ENCODE results near the gene S100A9. TPM values are rescaled to one million over a fixed set of nuclear protein-coding genes. Genes with fewer than 3 reads are reported as not detected.

S100A9 gene
- total RNA-seq, 2 experiments from 2014 or later: 35.3 to 43.6 TPM

- ChIA-PET POLR2A (no interaction called here), CTCF (no interaction called here)
- DNase-seq (no peak), ATAC-seq (ENCODE audit: poor library complexity) (no peak)
- Mint-ChIP-seq H3K27ac (no peak overlapping the region), H3K36me3 (ENCODE audit: low read depth) (no peaks in the 10 kb centered on the region), H3K27me3 (peaks cover 32% of the 10 kb centered on the region), H3K9me3 (no peaks in the 10 kb centered on the region), H3K4me3 (no peak overlapping the region), H3K4me1 (ENCODE audit: low read depth) (no peaks in the 10 kb centered on the region)
- no peak overlapping the region for H3K4me3 ChIP-seq (ENCODE audit: low read length)
- no peaks in the 10 kb centered on the region for H3K4me1 ChIP-seq (ENCODE audit: insufficient read depth, low read length)
- H3K36me3 ChIP-seq (ENCODE audit: insufficient read depth, low read length): no peaks in the 10 kb centered on the region
- TF ChIP-seq CTCF (IDR thresholded peaks at IDR 0.05): no peak
- H3K27me3 ChIP-seq (ENCODE audit: control insufficient read depth in 1 of 2, insufficient read depth in 2 of 2, low read length in 2 of 2): peaks cover 8 to 19% of the 10 kb centered on the region in 2 experiments
- H3K27ac ChIP-seq (ENCODE audit: low read depth in 1 of 2, low read length in 2 of 2): no peak overlapping the region
- intact Hi-C loops (cut with DNase I, micrococcal nuclease): no loop called here
- no peaks in the 10 kb centered on the region for H3K9me3 ChIP-seq (ENCODE audit: control insufficient read depth in 1 of 2, insufficient read depth in 1 of 2, low read length in 2 of 2)
Measured at GRCh38 chr1:153392822-153393221, 35.2 kb downstream of the S100A9 start.

DNA sequence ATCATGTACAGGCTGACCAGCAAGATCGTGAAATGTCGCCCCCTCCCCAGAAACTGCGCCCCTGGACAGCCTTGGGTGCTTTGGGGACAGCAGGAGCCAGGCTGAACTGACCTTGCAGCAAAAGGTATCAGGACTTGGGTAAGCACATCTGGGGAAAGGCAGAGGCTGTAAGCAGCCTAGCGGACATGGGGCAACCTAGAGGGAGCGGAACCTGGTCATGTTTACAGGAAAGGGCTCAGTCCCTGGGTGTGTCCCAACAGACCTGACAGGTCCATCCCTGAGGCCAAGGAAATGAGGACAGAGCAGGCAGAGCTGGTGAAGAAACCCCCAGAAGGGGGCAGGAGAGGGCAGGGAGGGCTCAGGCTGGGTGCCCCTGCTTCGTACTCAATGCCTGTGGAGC is 36.3 kb downstream of the S100A9 start:
- no peak overlapping the region for H3K27ac Mint-ChIP-seq
- intact Hi-C loops (cut with DNase I, micrococcal nuclease): no loop called here

DNA sequence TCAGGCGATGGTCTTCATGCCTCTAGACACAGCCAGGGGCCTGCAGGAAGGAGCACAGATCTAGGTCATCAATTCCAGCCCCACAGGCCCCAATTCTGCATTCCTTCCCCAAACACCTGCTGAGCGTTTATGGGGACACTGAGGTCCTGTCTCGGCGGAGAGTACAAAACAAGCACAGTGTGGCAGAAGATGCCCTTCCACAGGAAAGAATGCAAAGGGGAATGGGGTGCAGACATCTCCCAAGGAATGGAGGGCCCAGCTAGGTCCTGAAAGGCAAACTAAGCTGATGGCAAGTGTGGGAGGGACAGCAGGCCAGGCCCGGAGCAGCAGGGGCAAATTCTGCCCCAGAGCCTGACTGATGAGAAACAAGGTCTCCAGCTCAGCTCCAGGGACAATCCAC is 36.7 kb downstream of the S100A9 start:
- Mint-ChIP-seq H3K27ac (no peak overlapping the region), H3K9me3 (no peaks in the 10 kb centered on the region), H3K36me3 (ENCODE audit: low read depth) (no peaks in the 10 kb centered on the region), H3K4me1 (ENCODE audit: low read depth) (no peaks in the 10 kb centered on the region), H3K4me3 (no peak overlapping the region), H3K27me3 (peaks cover 38% of the 10 kb centered on the region)
- no peaks in the 10 kb centered on the region for H3K9me3 ChIP-seq (ENCODE audit: control insufficient read depth in 1 of 2, insufficient read depth in 1 of 2, low read length in 2 of 2)
- ATAC-seq (ENCODE audit: poor library complexity) (no peak), DNase-seq (peak in 1 of 14 experiments; percentile 7)
- H3K4me1 ChIP-seq (ENCODE audit: insufficient read depth, low read length): no peaks in the 10 kb centered on the region
- no peak overlapping the region for H3K27ac ChIP-seq (ENCODE audit: low read depth in 1 of 2, low read length in 2 of 2)
- no peak for TF ChIP-seq CTCF (IDR thresholded peaks at IDR 0.05)
- peaks cover 8 to 19% of the 10 kb centered on the region in 2 experiments for H3K27me3 ChIP-seq (ENCODE audit: control insufficient read depth in 1 of 2, insufficient read depth in 2 of 2, low read length in 2 of 2)
- no peaks in the 10 kb centered on the region for H3K36me3 ChIP-seq (ENCODE audit: insufficient read depth, low read length)
- intact Hi-C loops (cut with DNase I, micrococcal nuclease): no loop called here
- POLR2A ChIA-PET: no interaction called here
- no peak overlapping the region for H3K4me3 ChIP-seq (ENCODE audit: low read length)
- CTCF ChIA-PET: no interaction called here

More for the DNA sequence above, 36.3 kb downstream of the S100A9 start:
- Histone ChIP-seq H3K4me1 (ENCODE audit: insufficient read depth, low read length) (no peaks in the 10 kb centered on the region), H3K4me3 (ENCODE audit: low read length) (no peak overlapping the region), H3K27ac (ENCODE audit: low read depth in 1 of 2, low read length in 2 of 2) (no peak overlapping the region), H3K9me3 (ENCODE audit: control insufficient read depth in 1 of 2, insufficient read depth in 1 of 2, low read length in 2 of 2) (no peaks in the 10 kb centered on the region), H3K36me3 (ENCODE audit: insufficient read depth, low read length) (no peaks in the 10 kb centered on the region), H3K27me3 (ENCODE audit: control insufficient read depth in 1 of 2, insufficient read depth in 2 of 2, low read length in 2 of 2) (peaks cover 8 to 19% of the 10 kb centered on the region in 2 experiments)
- no peak for TF ChIP-seq CTCF (IDR thresholded peaks at IDR 0.05)
- H3K27me3 Mint-ChIP-seq: peaks cover 38% of the 10 kb centered on the region
- ATAC-seq (ENCODE audit: poor library complexity): no peak
- no peaks in the 10 kb centered on the region for H3K9me3 Mint-ChIP-seq
- POLR2A ChIA-PET: no interaction called here
- CTCF ChIA-PET: no interaction called here
- H3K4me1 Mint-ChIP-seq (ENCODE audit: low read depth): no peaks in the 10 kb centered on the region
- no peaks in the 10 kb centered on the region for H3K36me3 Mint-ChIP-seq (ENCODE audit: low read depth)
- DNase-seq: peak in 1 of 14 experiments; percentile 6
- H3K4me3 Mint-ChIP-seq: no peak overlapping the region
